ENCODE data around the gene ZNF682. TPM values are rescaled to one million over a fixed set of nuclear protein-coding genes. Genes with fewer than 3 reads are reported as not detected.

Gene ZNF682
- total RNA-seq (2022; extraction: Qiagen RNA extraction; ENCODE audit: low read depth) = not detected in 5 replicates

GRCh38 chr19:20039203-20039723 is at the start of gene ZNF682:
TSS of gene ZNF682 (minus strand) at chr19:20039505. CDS start at chr19:20039345, 160 bp downstream.

DNA sequence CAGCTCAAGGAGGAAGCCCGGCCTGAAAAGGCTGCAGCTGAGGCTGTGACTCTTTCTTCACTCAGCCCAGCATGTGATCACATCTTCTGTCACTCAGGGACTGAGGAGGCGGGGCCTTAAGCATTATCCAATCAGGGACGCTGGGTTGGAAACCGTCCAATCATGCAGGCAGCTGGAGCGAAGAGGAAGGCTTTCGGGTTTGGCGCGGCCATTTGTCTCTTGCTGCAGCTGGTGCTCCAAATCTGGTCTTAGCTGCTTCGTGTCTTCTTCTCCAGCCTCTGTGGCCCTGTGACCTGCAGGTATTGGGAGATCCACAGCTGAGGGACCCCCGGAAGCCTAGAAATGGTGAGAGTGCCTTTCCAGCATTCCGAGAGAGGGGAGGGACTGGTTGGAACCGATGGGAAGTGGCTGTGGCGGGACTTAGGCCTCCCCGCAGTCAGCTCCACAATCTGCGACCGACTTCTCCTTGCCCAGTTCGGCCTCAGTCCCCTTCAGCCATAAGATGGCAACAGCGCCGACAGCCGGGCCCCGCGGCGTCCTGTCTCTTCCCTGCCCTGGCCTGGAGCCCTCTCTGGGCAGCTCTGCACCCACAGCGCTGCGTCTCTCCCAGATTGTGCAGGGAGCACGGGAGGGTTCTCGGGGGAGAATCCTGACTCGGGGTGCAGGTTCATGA is 38.6 kb upstream of the ZNF682 start, which contains the start of gene ZNF90:
ZNF90 (plus strand) TSS at position 210 of the 673 bp plus-strand sequence; CDS start at position 343, 133 bp downstream.

Other genes starting within 250 kb of the ZNF682 start
- 0.36 TPM in 1 of 5 replicates, not detected in the others for gene ZNF506, start 217.8 kb downstream of the ZNF682 start, total RNA-seq (2022; extraction: Qiagen RNA extraction; ENCODE audit: low read depth)
- gene ZNF253, start 173.6 kb downstream of the ZNF682 start, total RNA-seq (2022; extraction: Qiagen RNA extraction; ENCODE audit: low read depth) = not detected in 5 replicates
- not detected in 5 replicates for gene ZNF93, start 138.6 kb downstream of the ZNF682 start, total RNA-seq (2022; extraction: Qiagen RNA extraction; ENCODE audit: low read depth)
- not detected in 5 replicates for gene ZNF90, start 38.5 kb upstream of the ZNF682 start, total RNA-seq (2022; extraction: Qiagen RNA extraction; ENCODE audit: low read depth)
- gene ZNF486, start 127.7 kb upstream of the ZNF682 start, total RNA-seq (2022; extraction: Qiagen RNA extraction; ENCODE audit: low read depth) = not detected in 5 replicates